Activated CD4-positive, alpha-beta T cell treated with anti-CD3 and anti-CD28 coated beads for 36 hours (primary cell): ENCODE results near the gene CD151. TPM values are rescaled to one million over a fixed set of nuclear protein-coding genes. Genes with fewer than 3 reads are reported as not detected.

Source experiments
- ATAC-seq: fragments of 200-7000 bp; cut with Tn5 transposase; one replicate; pipeline ENCODE4 v1.10.0; 2021; ENCODE audit warnings: mild to moderate bottlenecking, moderate library complexity
- CTCF ChIA-PET: fragments of 350-600 bp; sonication (Branson Sonifier 250); formaldehyde crosslinking; loops from one replicate; lab custom pipeline; 2021; ENCODE audit warnings: antibody characterized with exemption; lab: Charles Lee
- POLR2A ChIA-PET: fragments of 350-600 bp; sonication (Branson Sonifier 250); formaldehyde crosslinking; loops from one replicate; lab custom pipeline; 2021; ENCODE audit warnings: antibody characterized with exemption, inconsistent platforms; lab: Charles Lee
- DNase-seq: peaks from one replicate; pipeline ENCODE4 v3.0.0-alpha.2; 2020
- H3K27ac Mint-ChIP-seq: one replicate; pipeline ENCODE4 v1.8.0; 2021; ENCODE audit warnings: mixed read lengths
- H3K27me3 Mint-ChIP-seq: one replicate; pipeline ENCODE4 v1.8.0; 2021; ENCODE audit warnings: mixed read lengths
- H3K36me3 Mint-ChIP-seq: one replicate; pipeline ENCODE4 v1.8.0; 2021; ENCODE audit warnings: low read depth, mixed read lengths
- H3K4me1 Mint-ChIP-seq: one replicate; pipeline ENCODE4 v1.8.0; 2021; ENCODE audit warnings: mixed read lengths
- H3K4me3 Mint-ChIP-seq: one replicate; pipeline ENCODE4 v1.8.0; 2021; ENCODE audit warnings: mild to moderate bottlenecking, moderate library complexity, mixed read lengths
- H3K9me3 Mint-ChIP-seq: one replicate; pipeline ENCODE4 v1.8.0; 2021; ENCODE audit warnings: low read depth, mixed read lengths
- intact Hi-C, 2 experiments: fragments of 100-400 bp; cut with DNase I in 1 of 2; cut with micrococcal nuclease in 1 of 2; formaldehyde crosslinking; loops; one replicate each; pipeline versions ENCODE4 v1.14.2 to v1.15.1; 2022 to 2024; cut with DNase I, micrococcal nuclease
- total RNA-seq, 2 experiments: library from RNA; stranded (reverse); gene quantifications; one replicate each; pipeline ENCODE4 v1.2.3, GENCODE V29; 2021

Gene CD151
- total RNA-seq, 2 experiments from 2014 or later: 36.8 to 38.6 TPM

DNA sequence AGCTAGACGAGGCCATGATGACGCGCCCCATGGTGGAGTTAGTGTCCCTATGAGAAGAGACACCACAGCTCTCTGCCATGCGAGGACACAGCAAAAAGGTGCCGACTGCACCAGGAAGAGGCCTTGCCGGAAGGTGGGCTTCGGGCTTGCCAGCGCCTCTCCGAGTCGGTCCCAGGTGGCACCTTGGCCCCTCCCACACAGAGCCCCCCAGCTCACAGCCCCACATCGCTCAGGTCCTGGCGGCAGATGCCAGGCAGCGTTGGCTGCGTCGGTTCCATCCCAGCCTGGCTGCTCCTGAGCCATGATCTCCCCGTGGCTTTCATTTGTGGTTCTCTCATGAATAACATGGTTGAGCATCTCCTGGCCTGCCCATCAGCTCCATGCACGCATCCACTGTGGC is 53.8 kb downstream of the CD151 start:
- peaks cover 20% of the 10 kb centered on the region for H3K36me3 Mint-ChIP-seq
- CTCF ChIA-PET: interaction anchor here (0.8 kb wide), 1 partner anchor 48 kb away, joined by 3 read pairs; no protein-coding TSS in a partner anchor
- no peaks in the 10 kb centered on the region for H3K9me3 Mint-ChIP-seq
- ATAC-seq: no peak
- no peak overlapping the region for H3K4me3 Mint-ChIP-seq
- H3K4me1 Mint-ChIP-seq: no peaks in the 10 kb centered on the region
- no peaks in the 10 kb centered on the region for H3K27me3 Mint-ChIP-seq
- no peak overlapping the region for H3K27ac Mint-ChIP-seq
- DNase-seq: no peak
- intact Hi-C loops: no loop called here
- POLR2A ChIA-PET: no interaction called here

- Mint-ChIP-seq H3K27ac (no peak overlapping the region), H3K4me1 (no peaks in the 10 kb centered on the region), H3K36me3 (peaks cover 15% of the 10 kb centered on the region), H3K9me3 (no peaks in the 10 kb centered on the region), H3K27me3 (no peaks in the 10 kb centered on the region), H3K4me3 (no peak overlapping the region)
- DNase-seq (no peak), ATAC-seq (no peak)
- ChIA-PET POLR2A (interaction anchor here (0.6 kb wide), 1 partner anchor 102 kb away, joined by 3 read pairs; no protein-coding TSS in a partner anchor), CTCF (no interaction called here)
- intact Hi-C loops: no loop called here
Measured at GRCh38 chr11:887589-887988, 54.8 kb downstream of the CD151 start.

Other genes starting within 250 kb of the CD151 start
- gene IRF7, start 217.0 kb upstream of the CD151 start, total RNA-seq: 10 to 100 TPM; 57.1 to 62.6 TPM
- gene CDHR5, start 208.0 kb upstream of the CD151 start, total RNA-seq: not detected
- gene SCT, start 205.8 kb upstream of the CD151 start, total RNA-seq: not detected
- under 1 TPM; 0.30 to 0.47 TPM for gene DRD4, start 195.7 kb upstream of the CD151 start, total RNA-seq
- 10 to 100 TPM; 47.4 to 56.6 TPM for gene DEAF1, start 137.7 kb upstream of the CD151 start, total RNA-seq
- gene TMEM80, start 137.1 kb upstream of the CD151 start, total RNA-seq: 10 to 100 TPM; 11.4 to 11.9 TPM
- gene EPS8L2, start 126.7 kb upstream of the CD151 start, total RNA-seq: 10 to 100 TPM in 1 of 2 experiments, 1 to 10 TPM in 1; 8.0 to 10.5 TPM
- 100 to 1,000 TPM; 239 to 246 TPM for gene TALDO1, start 85.5 kb upstream of the CD151 start, total RNA-seq
- 10 to 100 TPM; 45.7 to 59.8 TPM for gene GATD1, start 55.5 kb upstream of the CD151 start, total RNA-seq
- 1 to 10 TPM in 1 of 2 experiments, under 1 TPM in 1; 0.50 to 1.1 TPM for gene CEND1, start 42.9 kb upstream of the CD151 start, total RNA-seq
- gene SLC25A22, start 34.7 kb upstream of the CD151 start, total RNA-seq: 10 to 100 TPM; 33.9 to 36.6 TPM
- gene PIDD1, start 27.7 kb upstream of the CD151 start, total RNA-seq: 10 to 100 TPM; 21.1 to 29.1 TPM
- 1,000 to 10,000 TPM; 2,132 to 3,230 TPM for gene RPLP2, start 23.0 kb upstream of the CD151 start, total RNA-seq
- gene PNPLA2, start 14.0 kb upstream of the CD151 start, total RNA-seq: 10 to 100 TPM; 24.7 to 26.2 TPM
- gene CRACR2B, start 5.0 kb upstream of the CD151 start, total RNA-seq: under 1 TPM; 0.33 to 0.50 TPM
- gene POLR2L, start 9.6 kb downstream of the CD151 start, total RNA-seq: 10 to 100 TPM; 74.6 to 79.4 TPM
- 1 to 10 TPM; 5.2 to 6.0 TPM for gene TSPAN4, start 9.9 kb downstream of the CD151 start, total RNA-seq
- 10 to 100 TPM; 60.4 to 75.3 TPM for gene CHID1, start 77.9 kb downstream of the CD151 start, total RNA-seq
- gene AP2A2, start 92.9 kb downstream of the CD151 start, total RNA-seq: 10 to 100 TPM; 43.5 to 71.6 TPM
- gene MUC6, start 203.8 kb downstream of the CD151 start, total RNA-seq: not detected
- not detected for gene MUC2, start 241.9 kb downstream of the CD151 start, total RNA-seq